ENCODE results near the gene ADGRF1.

The ADGRF1 gene

GRCh38 chr6:46985943-46986342 is 56.2 kb downstream of the ADGRF1 start:
- no peak for DNase-seq (ENCODE audit: low read depth)
- H3K4me3 ChIP-seq (ENCODE audit: low read depth, low read length): no peak overlapping the region
- no peak for TF ChIP-seq CTCF (IDR thresholded peaks at IDR 0.05; ENCODE audit: low read depth, low read length, missing control alignments)

GRCh38 chr6:46983007-46983411 is 59.1 kb downstream of the ADGRF1 start:
- no peak overlapping the region for H3K4me3 ChIP-seq (ENCODE audit: low read depth, low read length)
- TF ChIP-seq CTCF (IDR thresholded peaks at IDR 0.05; ENCODE audit: low read depth, low read length, missing control alignments): no peak
- no peak for DNase-seq (ENCODE audit: low read depth)

GRCh38 chr6:46979206-46979605 is 62.9 kb downstream of the ADGRF1 start:
- no peak for DNase-seq (ENCODE audit: low read depth)
- no peak overlapping the region for H3K4me3 ChIP-seq (ENCODE audit: low read depth, low read length)
- no peak for TF ChIP-seq CTCF (IDR thresholded peaks at IDR 0.05; ENCODE audit: low read depth, low read length, missing control alignments)

- no peak for DNase-seq (ENCODE audit: low read depth)
- TF ChIP-seq CTCF (IDR thresholded peaks at IDR 0.05; ENCODE audit: low read depth, low read length, missing control alignments): no peak
- no peak overlapping the region for H3K4me3 ChIP-seq (ENCODE audit: low read depth, low read length)
Measured at GRCh38 chr6:46974786-46975185, 67.3 kb downstream of the ADGRF1 start.

GRCh38 chr6:46973029-46973428 is 69.1 kb downstream of the ADGRF1 start:
- TF ChIP-seq CTCF (IDR thresholded peaks at IDR 0.05; ENCODE audit: low read depth, low read length, missing control alignments): no peak
- no peak for DNase-seq (ENCODE audit: low read depth)
- H3K4me3 ChIP-seq (ENCODE audit: low read depth, low read length): no peak overlapping the region

- TF ChIP-seq CTCF (IDR thresholded peaks at IDR 0.05; ENCODE audit: low read depth, low read length, missing control alignments): no peak
- no peak for DNase-seq (ENCODE audit: low read depth)
- H3K4me3 ChIP-seq (ENCODE audit: low read depth, low read length): no peak overlapping the region
Measured at GRCh38 chr6:46972531-46972930, 69.6 kb downstream of the ADGRF1 start.

- TF ChIP-seq CTCF (IDR thresholded peaks at IDR 0.05; ENCODE audit: low read depth, low read length, missing control alignments): no peak
- DNase-seq (ENCODE audit: low read depth): no peak
- no peak overlapping the region for H3K4me3 ChIP-seq (ENCODE audit: low read depth, low read length)
Measured at GRCh38 chr6:46969206-46969605, 72.9 kb downstream of the ADGRF1 start.

All from GM12864 (cell line).